ENCODE data around the gene ZNF780B. TPM values are rescaled to one million over a fixed set of nuclear protein-coding genes. Genes with fewer than 3 reads are reported as not detected.

The ZNF780B gene
- polyA plus RNA-seq, 2 of the 4 experiments (the other 2 are of a cell fraction): 8.7 to 10.0 TPM

GRCh38 chr19:39987596-39987995 is 68.4 kb downstream of the ZNF780B start:
- no peak overlapping the region for H3K4me3 ChIP-seq
- TF ChIP-seq PBX3 (IDR thresholded peaks at IDR 0.05) (no peak), POLR2A (IDR thresholded peaks at IDR 0.05; ENCODE audit: low read length) (no peak), EHMT2 (IDR thresholded peaks at IDR 0.05; ENCODE audit: low read depth) (no peak), HOXA7 (CRISPR knock-in tag; IDR thresholded peaks at IDR 0.05) (no peak), CBX8 (IDR thresholded peaks at IDR 0.05) (no peak), HEYL (CRISPR knock-in tag; IDR thresholded peaks at IDR 0.05) (no peak), GATA3 (IDR thresholded peaks at IDR 0.05; ENCODE audit: borderline replicate concordance) (no peak), FOXS1 (CRISPR knock-in tag; IDR thresholded peaks at IDR 0.05) (no peak), RARB (CRISPR knock-in tag; IDR thresholded peaks at IDR 0.05) (no peak), ZNF302 (CRISPR knock-in tag; IDR thresholded peaks at IDR 0.05) (no peak), ZFP36 (IDR thresholded peaks at IDR 0.05; ENCODE audit: borderline replicate concordance, partially characterized antibody) (no peak), HOXB5 (CRISPR knock-in tag; IDR thresholded peaks at IDR 0.05) (no peak), NPAS2 (CRISPR knock-in tag; IDR thresholded peaks at IDR 0.05; ENCODE audit: borderline replicate concordance) (no peak)
- TF ChIP-seq, protein P1, sequence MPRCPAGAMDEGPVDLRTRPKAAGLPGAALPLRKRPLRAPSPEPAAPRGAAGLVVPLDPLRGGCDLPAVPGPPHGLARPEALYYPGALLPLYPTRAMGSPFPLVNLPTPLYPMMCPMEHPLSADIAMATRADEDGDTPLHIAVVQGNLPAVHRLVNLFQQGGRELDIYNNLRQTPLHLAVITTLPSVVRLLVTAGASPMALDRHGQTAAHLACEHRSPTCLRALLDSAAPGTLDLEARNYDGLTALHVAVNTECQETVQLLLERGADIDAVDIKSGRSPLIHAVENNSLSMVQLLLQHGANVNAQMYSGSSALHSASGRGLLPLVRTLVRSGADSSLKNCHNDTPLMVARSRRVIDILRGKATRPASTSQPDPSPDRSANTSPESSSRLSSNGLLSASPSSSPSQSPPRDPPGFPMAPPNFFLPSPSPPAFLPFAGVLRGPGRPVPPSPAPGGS (IDR thresholded peaks at IDR 0.05): no peak
- no peak overlapping the region for H3K4me2 ChIP-seq
- FAIRE-seq: peak; percentile 61
- H3K27ac ChIP-seq: no peak overlapping the region
- 77% methylated on average over 1 of the region's 1 CpG for WGBS (ENCODE audit: missing lambda C conversion rate)
- peaks cover 73% of the 10 kb centered on the region for H3K9me3 ChIP-seq
- no peaks in the 10 kb centered on the region for H3K4me1 ChIP-seq
- POLR2A ChIA-PET: no interaction called here
- no peak for ATAC-seq
- DNase-seq (ENCODE audit: low read depth in 1 of 2, low spot score in 1 of 2): no peak
- CTCF ChIA-PET: no interaction called here

DNA sequence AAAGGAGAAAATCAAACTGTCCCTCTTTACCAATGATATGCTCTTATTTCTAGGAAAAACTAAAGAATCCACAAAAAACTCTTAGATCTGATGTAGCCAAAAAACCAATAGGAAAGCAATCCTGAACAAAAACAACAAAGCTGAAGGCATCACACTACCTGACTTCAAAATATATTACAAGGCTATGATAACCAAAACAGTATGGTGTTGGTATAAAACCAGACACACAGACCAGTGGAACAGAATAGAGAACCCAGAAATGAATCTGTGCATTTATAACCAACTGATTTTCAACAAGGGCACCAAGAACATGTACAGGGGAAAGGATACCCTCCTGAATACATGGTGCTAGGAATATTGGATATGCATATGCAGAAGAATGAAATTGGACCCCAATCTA is 68.9 kb downstream of the ZNF780B start:
- Histone ChIP-seq H3K4me2 (no peak overlapping the region), H3K4me1 (no peaks in the 10 kb centered on the region), H3K9me3 (peaks cover 72% of the 10 kb centered on the region), H3K4me3 (no peak overlapping the region), H3K27ac (no peak overlapping the region)
- no peak for DNase-seq (ENCODE audit: low read depth in 1 of 2, low spot score in 1 of 2)
- FAIRE-seq: no peak
- ChIA-PET POLR2A (no interaction called here), CTCF (no interaction called here)
- no peak for ATAC-seq
- TF ChIP-seq, protein P2, sequence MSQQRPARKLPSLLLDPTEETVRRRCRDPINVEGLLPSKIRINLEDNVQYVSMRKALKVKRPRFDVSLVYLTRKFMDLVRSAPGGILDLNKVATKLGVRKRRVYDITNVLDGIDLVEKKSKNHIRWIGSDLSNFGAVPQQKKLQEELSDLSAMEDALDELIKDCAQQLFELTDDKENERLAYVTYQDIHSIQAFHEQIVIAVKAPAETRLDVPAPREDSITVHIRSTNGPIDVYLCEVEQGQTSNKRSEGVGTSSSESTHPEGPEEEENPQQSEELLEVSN (IDR thresholded peaks at IDR 0.05; ENCODE audit: borderline replicate concordance, low read depth): no peak
- TF ChIP-seq SREBF2 (IDR thresholded peaks at IDR 0.05) (no peak), ESRRA (IDR thresholded peaks at IDR 0.05; ENCODE audit: borderline replicate concordance, low read length) (no peak), ZC3H11A (IDR thresholded peaks at IDR 0.05) (no peak), CBX2 (IDR thresholded peaks at IDR 0.05; ENCODE audit: borderline replicate concordance, low read depth) (no peak), GATA3 (IDR thresholded peaks at IDR 0.05; ENCODE audit: borderline replicate concordance) (no peak), PHF8 (IDR thresholded peaks at IDR 0.05; ENCODE audit: borderline replicate concordance, low read depth) (no peak), FOXS1 (CRISPR knock-in tag; IDR thresholded peaks at IDR 0.05) (no peak), TP53 (CRISPR knock-in tag; IDR thresholded peaks at IDR 0.05) (no peak), HOXB13 (CRISPR knock-in tag; IDR thresholded peaks at IDR 0.05; ENCODE audit: low read depth) (no peak), EP300 (IDR thresholded peaks at IDR 0.05) (no peak), NPAS2 (CRISPR knock-in tag; IDR thresholded peaks at IDR 0.05; ENCODE audit: borderline replicate concordance) (no peak)
- TF ChIP-seq, protein P3, sequence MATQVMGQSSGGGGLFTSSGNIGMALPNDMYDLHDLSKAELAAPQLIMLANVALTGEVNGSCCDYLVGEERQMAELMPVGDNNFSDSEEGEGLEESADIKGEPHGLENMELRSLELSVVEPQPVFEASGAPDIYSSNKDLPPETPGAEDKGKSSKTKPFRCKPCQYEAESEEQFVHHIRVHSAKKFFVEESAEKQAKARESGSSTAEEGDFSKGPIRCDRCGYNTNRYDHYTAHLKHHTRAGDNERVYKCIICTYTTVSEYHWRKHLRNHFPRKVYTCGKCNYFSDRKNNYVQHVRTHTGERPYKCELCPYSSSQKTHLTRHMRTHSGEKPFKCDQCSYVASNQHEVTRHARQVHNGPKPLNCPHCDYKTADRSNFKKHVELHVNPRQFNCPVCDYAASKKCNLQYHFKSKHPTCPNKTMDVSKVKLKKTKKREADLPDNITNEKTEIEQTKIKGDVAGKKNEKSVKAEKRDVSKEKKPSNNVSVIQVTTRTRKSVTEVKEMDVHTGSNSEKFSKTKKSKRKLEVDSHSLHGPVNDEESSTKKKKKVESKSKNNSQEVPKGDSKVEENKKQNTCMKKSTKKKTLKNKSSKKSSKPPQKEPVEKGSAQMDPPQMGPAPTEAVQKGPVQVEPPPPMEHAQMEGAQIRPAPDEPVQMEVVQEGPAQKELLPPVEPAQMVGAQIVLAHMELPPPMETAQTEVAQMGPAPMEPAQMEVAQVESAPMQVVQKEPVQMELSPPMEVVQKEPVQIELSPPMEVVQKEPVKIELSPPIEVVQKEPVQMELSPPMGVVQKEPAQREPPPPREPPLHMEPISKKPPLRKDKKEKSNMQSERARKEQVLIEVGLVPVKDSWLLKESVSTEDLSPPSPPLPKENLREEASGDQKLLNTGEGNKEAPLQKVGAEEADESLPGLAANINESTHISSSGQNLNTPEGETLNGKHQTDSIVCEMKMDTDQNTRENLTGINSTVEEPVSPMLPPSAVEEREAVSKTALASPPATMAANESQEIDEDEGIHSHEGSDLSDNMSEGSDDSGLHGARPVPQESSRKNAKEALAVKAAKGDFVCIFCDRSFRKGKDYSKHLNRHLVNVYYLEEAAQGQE (IDR thresholded peaks at IDR 0.05): no peak
- TF ChIP-seq, protein P4, sequence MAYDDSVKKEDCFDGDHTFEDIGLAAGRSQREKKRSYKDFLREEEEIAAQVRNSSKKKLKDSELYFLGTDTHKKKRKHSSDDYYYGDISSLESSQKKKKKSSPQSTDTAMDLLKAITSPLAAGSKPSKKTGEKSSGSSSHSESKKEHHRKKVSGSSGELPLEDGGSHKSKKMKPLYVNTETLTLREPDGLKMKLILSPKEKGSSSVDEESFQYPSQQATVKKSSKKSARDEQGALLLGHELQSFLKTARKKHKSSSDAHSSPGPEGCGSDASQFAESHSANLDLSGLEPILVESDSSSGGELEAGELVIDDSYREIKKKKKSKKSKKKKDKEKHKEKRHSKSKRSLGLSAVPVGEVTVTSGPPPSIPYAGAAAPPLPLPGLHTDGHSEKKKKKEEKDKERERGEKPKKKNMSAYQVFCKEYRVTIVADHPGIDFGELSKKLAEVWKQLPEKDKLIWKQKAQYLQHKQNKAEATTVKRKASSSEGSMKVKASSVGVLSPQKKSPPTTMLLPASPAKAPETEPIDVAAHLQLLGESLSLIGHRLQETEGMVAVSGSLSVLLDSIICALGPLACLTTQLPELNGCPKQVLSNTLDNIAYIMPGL (CRISPR knock-in tag; IDR thresholded peaks at IDR 0.05; ENCODE audit: borderline replicate concordance): no peak

All from A549 (cell line).